Endothelial cell of umbilical vein (primary cell): ENCODE data around the gene MLEC. TPM values are rescaled to one million over a fixed set of nuclear protein-coding genes. Genes with fewer than 3 reads are reported as not detected.

Experiments used
- BruUV-seq: library from RNA; stranded (reverse); fragments of 400-500 nt; replicated peaks from 2 replicates; lab custom pipeline; 2021; lab: Mats Ljungman, UMichigan
- CTCF ChIA-PET: fragments of 300-600, 350-600 bp; sonication (Branson Sonifier 250); formaldehyde crosslinking; loops from one replicate; lab custom pipeline; 2021; ENCODE audit warnings: antibody characterized with exemption, inconsistent platforms; lab: Charles Lee
- POLR2A ChIA-PET: fragments of 300-600, 350-600 bp; sonication (Branson Sonifier 250); formaldehyde crosslinking; loops from one replicate; lab custom pipeline; 2021; ENCODE audit warnings: antibody characterized with exemption, inconsistent platforms; lab: Charles Lee
- DNase-seq: peaks from one replicate; pipeline ENCODE4 v3.0.0-alpha.2; 2011; ENCODE audit warnings: low read depth, low spot score
- FAIRE-seq: peaks from 2 replicates; lab custom pipeline; 2011; peaks lifted over from hg19 to GRCh38; lab: Jason Lieb, UNC
- H2AFZ ChIP-seq: 2 replicates; pipeline ENCODE4 v1.6.0; 2012; ENCODE audit warnings: low read depth, low read length, control low read depth, inconsistent platforms
- H3K27ac ChIP-seq: 2 replicates; pipeline ENCODE4 v1.5.1; 2011; ENCODE audit warnings: low read depth, mild to moderate bottlenecking, control low read depth, low read length, moderate library complexity; ENCODE audit not compliant: insufficient read depth
- H3K27me3 ChIP-seq, 2 experiments: 2 replicates each; pipeline versions ENCODE4 v1.6.0 to v1.6.1; 2011; ENCODE audit warnings: low read length in 2 of 2, mixed read lengths in 1 of 2; ENCODE audit not compliant: control insufficient read depth in 2 of 2, insufficient read depth in 2 of 2
- H3K36me3 ChIP-seq, 2 experiments: 2 replicates in 1 of 2; 3 replicates in 1 of 2; pipeline ENCODE4 v1.5.1; 2011; ENCODE audit warnings: low read length in 2 of 2, mild to moderate bottlenecking in 1 of 2, moderate library complexity in 1 of 2; ENCODE audit not compliant: control insufficient read depth in 2 of 2, insufficient read depth in 2 of 2; ENCODE audit errors: extremely low read depth in 1 of 2
- H3K4me1 ChIP-seq: 3 replicates; pipeline ENCODE4 v1.5.1; 2011; ENCODE audit warnings: mild to moderate bottlenecking, low read length; ENCODE audit not compliant: control insufficient read depth, insufficient read depth; ENCODE audit errors: extremely low read depth
- H3K4me2 ChIP-seq: 2 replicates; pipeline ENCODE4 v1.6.1; 2011; ENCODE audit warnings: low read length, control low read depth, mixed read lengths; ENCODE audit not compliant: insufficient read depth
- H3K4me3 ChIP-seq, 3 experiments: fragments of 200-600 bp in 1 of 3; sonication (generic), shearing (Covaris generic) in 1 of 3; replicated peaks in 1 of 3; 2 replicates each; pipeline ENCODE4 v1.5.1; 2011 to 2016; ENCODE audit warnings: control low read depth in 3 of 3, low read length in 3 of 3, mild to moderate bottlenecking in 2 of 3, inconsistent platforms in 1 of 3, low read depth in 1 of 3, moderate library complexity in 1 of 3; ENCODE audit not compliant: insufficient read depth in 1 of 3
- H3K79me2 ChIP-seq: 2 replicates; pipeline ENCODE4 v1.6.0; 2012; ENCODE audit warnings: low read length, inconsistent platforms; ENCODE audit not compliant: control insufficient read depth, insufficient read depth
- H3K9ac ChIP-seq: replicated peaks from 2 replicates; pipeline ENCODE3; 2011; ENCODE audit warnings: low read length, control low read depth; ENCODE audit not compliant: insufficient read depth; ENCODE audit errors: extremely low read depth
- H3K9me1 ChIP-seq: replicated peaks from 3 replicates; pipeline ENCODE4 v1.6.0; 2011; ENCODE audit warnings: mild to moderate bottlenecking, low read length; ENCODE audit not compliant: control insufficient read depth, insufficient read depth; ENCODE audit errors: extremely low read depth
- H3K9me3 ChIP-seq: replicated peaks from 2 replicates; pipeline ENCODE4 v1.5.1; 2012; ENCODE audit warnings: low read length, inconsistent platforms; ENCODE audit not compliant: control insufficient read depth, insufficient read depth
- H4K20me1 ChIP-seq: replicated peaks from 2 replicates; pipeline ENCODE3; 2011; ENCODE audit warnings: mild to moderate bottlenecking, low read length; ENCODE audit not compliant: control insufficient read depth, insufficient read depth; ENCODE audit errors: extremely low read depth
- CTCF ChIP-seq, 2 donors: IDR thresholded peaks; 1 replicate in 1 of 2; 2 replicates in 1 of 2; pipeline ENCODE4 v1.5.1; 2011; ENCODE audit warnings: low read length in 2 of 2, mild to moderate bottlenecking in 2 of 2, moderate library complexity in 2 of 2, control low read depth in 1 of 2, inconsistent platforms in 1 of 2, low read depth in 1 of 2; ENCODE audit not compliant: insufficient read depth in 1 of 2; ENCODE audit errors: extremely low read depth in 1 of 2
- EZH2 ChIP-seq: IDR thresholded peaks from 2 replicates; pipeline ENCODE4 v1.6.1; 2012; ENCODE audit warnings: borderline replicate concordance, low read depth, mild to moderate bottlenecking, moderate library complexity, low read length, inconsistent platforms; ENCODE audit not compliant: severe bottlenecking
- FOS ChIP-seq: IDR thresholded peaks from 2 replicates; pipeline ENCODE4 v1.6.1; 2011; ENCODE audit warnings: mild to moderate bottlenecking, low read length, moderate library complexity, borderline replicate concordance; ENCODE audit not compliant: insufficient read depth
- GATA2 ChIP-seq: IDR thresholded peaks from 2 replicates; pipeline ENCODE4 v1.7.0; 2011; ENCODE audit warnings: low read depth, mild to moderate bottlenecking, moderate library complexity, mixed read lengths, low read length; ENCODE audit not compliant: insufficient read length, insufficient read depth
- JUN ChIP-seq: IDR thresholded peaks from 2 replicates; pipeline ENCODE4 v1.6.1; 2011; ENCODE audit warnings: borderline replicate concordance, low read depth; ENCODE audit not compliant: insufficient read length, insufficient read depth
- MYC ChIP-seq: IDR thresholded peaks from one replicate; pipeline ENCODE4 v1.6.1; 2011; ENCODE audit warnings: mild to moderate bottlenecking, low read depth, low read length
- POLR2A ChIP-seq: IDR thresholded peaks from 2 replicates; pipeline ENCODE4 v1.6.1; 2012; ENCODE audit warnings: low read depth, mild to moderate bottlenecking, control low read depth, low read length
- POLR2AphosphoS5 ChIP-seq: IDR thresholded peaks from 2 replicates; pipeline ENCODE4 v1.6.1; 2012; ENCODE audit warnings: low read depth, mild to moderate bottlenecking, control low read depth, low read length, moderate library complexity; ENCODE audit not compliant: insufficient read depth
- dilution Hi-C: fragments of 300-500 bp; cut with MboI; formaldehyde crosslinking; loops from one replicate; pipeline ENCODE4 v1.15.0; 2019; ENCODE audit warnings: low sequenced_read_pairs; ENCODE audit not compliant: extremely low pct_ligation_motif_present
- intact Hi-C: fragments of 100-400 bp; cut with micrococcal nuclease; formaldehyde crosslinking; loops from one replicate; pipeline ENCODE4 v1.10.0; 2022
- polyA plus RNA-seq, 4 experiments: library from polyadenylated mRNA; depleted of rRNA in 3 of 4; stranded (reverse) in 3 of 4; unstranded in 1 of 4; fragments of >200 nt; gene quantifications; 2 replicates each; pipeline versions ENCODE4 v1.2.1 to v1.2.3, GENCODE V29; 2011 to 2012; ENCODE audit warnings: missing spikeins in 1 of 4
- total RNA-seq: library from RNA; stranded (reverse); gene quantifications from 2 replicates; pipeline ENCODE4 v1.2.3, GENCODE V29; 2021
- TF ChIP-seq, protein P1 (sequence below): IDR thresholded peaks from 2 replicates; pipeline ENCODE4 v1.6.1; 2011; ENCODE audit not compliant: insufficient read depth, insufficient read length

MLEC gene
- total and polyA plus RNA-seq, 2 donors (not counting 3 experiments of a cell fraction or from before 2014, with no cell fraction given) = 28.4 to 144 TPM

DNA sequence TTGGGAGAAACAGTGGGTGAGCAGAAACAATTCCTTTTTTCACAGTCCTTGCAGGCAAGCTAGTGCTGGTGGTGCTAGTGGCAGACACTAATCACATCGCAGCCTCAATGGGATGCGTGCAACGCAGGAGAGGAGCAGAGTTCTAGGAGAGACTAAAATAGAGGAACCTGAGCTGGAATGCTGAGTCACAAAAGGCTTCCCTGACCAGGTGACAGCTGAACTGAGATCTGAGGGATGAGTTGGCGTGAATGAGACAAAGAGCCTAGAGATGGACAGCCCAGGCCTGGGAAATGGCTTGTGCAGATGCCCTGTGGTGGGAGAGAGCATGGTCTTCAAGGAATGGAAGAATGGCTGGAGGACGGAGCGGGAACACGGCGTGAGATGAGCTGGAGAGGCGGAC lies 64.4 kb downstream of the MLEC start:
- no peaks in the 10 kb centered on the region for H3K36me3 ChIP-seq
- ChIA-PET CTCF (interaction anchor here (1.5 to 2.6 kb wide), 2 partner anchors 14 to 221 kb away, joined by 3 to 16 read pairs; no protein-coding TSS in a partner anchor), POLR2A (no interaction called here)
- no peaks in the 10 kb centered on the region for H3K9me1 ChIP-seq
- H3K4me3 ChIP-seq = no peak overlapping the region
- H3K79me2 ChIP-seq = no peaks in the 10 kb centered on the region
- dilution Hi-C loops = no loop called here
- intact Hi-C loops = no loop called here
- H3K9ac ChIP-seq = no peak overlapping the region
- H3K4me2 ChIP-seq = no peak overlapping the region
- no TSS peak for BruUV-seq
- DNase-seq (no peak), FAIRE-seq (no peak)
- H3K27me3 ChIP-seq = no peaks in the 10 kb centered on the region
- no peak overlapping the region for H2AFZ ChIP-seq
- H3K4me1 ChIP-seq = no peaks in the 10 kb centered on the region
- no peaks in the 10 kb centered on the region for H3K9me3 ChIP-seq
- no peak overlapping the region for H3K27ac ChIP-seq
- TF ChIP-seq POLR2A (no peak), JUN (no peak), POLR2AphosphoS5 (no peak), GATA2 (no peak), CTCF (IDR thresholded peaks at IDR 0.05; ENCODE audit: extremely low read depth in 1 of 2, insufficient read depth in 1 of 2, low read depth in 1 of 2, low read length in 2 of 2) (no peak), MYC (no peak), EZH2 (no peak), FOS (no peak)
- TF ChIP-seq, protein P1, sequence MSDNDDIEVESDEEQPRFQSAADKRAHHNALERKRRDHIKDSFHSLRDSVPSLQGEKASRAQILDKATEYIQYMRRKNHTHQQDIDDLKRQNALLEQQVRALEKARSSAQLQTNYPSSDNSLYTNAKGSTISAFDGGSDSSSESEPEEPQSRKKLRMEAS = no peak
- H4K20me1 ChIP-seq = no peaks in the 10 kb centered on the region

Other genes starting within 250 kb of the MLEC start
- gene COX6A1, start 249.0 kb upstream of the MLEC start, total RNA-seq = 299 and 302 TPM in 2 replicates
- gene COX6A1, start 249.0 kb upstream of the MLEC start, polyA plus RNA-seq = 1,327 and 1,773 TPM in 2 replicates
- 46.0 and 48.1 TPM in 2 replicates for gene TRIAP1, start 240.8 kb upstream of the MLEC start, total RNA-seq
- 18.0 and 26.1 TPM in 2 replicates for gene TRIAP1, start 240.8 kb upstream of the MLEC start, polyA plus RNA-seq
- gene GATC, start 240.7 kb upstream of the MLEC start, total RNA-seq = 28.8 and 33.1 TPM in 2 replicates
- gene GATC, start 240.7 kb upstream of the MLEC start, polyA plus RNA-seq = 11.8 and 13.0 TPM in 2 replicates
- 226 and 238 TPM in 2 replicates for gene SRSF9, start 217.4 kb upstream of the MLEC start, total RNA-seq
- 97.7 and 153 TPM in 2 replicates for gene SRSF9, start 217.4 kb upstream of the MLEC start, polyA plus RNA-seq
- 469 TPM in 2 replicates for gene DYNLL1, start 191.0 kb upstream of the MLEC start, total RNA-seq
- gene DYNLL1, start 191.0 kb upstream of the MLEC start, polyA plus RNA-seq = 538 and 600 TPM in 2 replicates
- gene COQ5, start 158.0 kb upstream of the MLEC start, total RNA-seq = 19.7 and 27.2 TPM in 2 replicates
- 18.4 and 23.7 TPM in 2 replicates for gene COQ5, start 158.0 kb upstream of the MLEC start, polyA plus RNA-seq
- gene RNF10, start 152.8 kb upstream of the MLEC start, total RNA-seq = 192 and 236 TPM in 2 replicates
- gene RNF10, start 152.8 kb upstream of the MLEC start, polyA plus RNA-seq = 92.1 and 120 TPM in 2 replicates
- gene POP5, start 105.7 kb upstream of the MLEC start, total RNA-seq = 25.7 and 30.5 TPM in 2 replicates
- gene POP5, start 105.7 kb upstream of the MLEC start, polyA plus RNA-seq = 56.7 and 60.2 TPM in 2 replicates
- 0.31 and 0.32 TPM in 2 replicates for gene CABP1, start 46.5 kb upstream of the MLEC start, total RNA-seq
- gene CABP1, start 46.5 kb upstream of the MLEC start, polyA plus RNA-seq = 0.07 TPM in 1 of 2 replicates, not detected in the other
- gene UNC119B, start 23.3 kb downstream of the MLEC start, total RNA-seq = 26.8 and 33.7 TPM in 2 replicates
- gene UNC119B, start 23.3 kb downstream of the MLEC start, polyA plus RNA-seq = 22.6 and 23.1 TPM in 2 replicates
- 8.2 and 9.5 TPM in 2 replicates for gene ACADS, start 38.7 kb downstream of the MLEC start, total RNA-seq
- 8.9 and 10.4 TPM in 2 replicates for gene ACADS, start 38.7 kb downstream of the MLEC start, polyA plus RNA-seq
- 38.2 and 53.0 TPM in 2 replicates for gene SPPL3, start 217.2 kb downstream of the MLEC start, total RNA-seq
- gene SPPL3, start 217.2 kb downstream of the MLEC start, polyA plus RNA-seq = 23.0 and 30.6 TPM in 2 replicates